ENCODE measurements around the gene FBXW4.

GRCh38 chr10:101573885-101574753 lies 120.9 kb downstream of the FBXW4 start:
- TF ChIP-seq CTCF (IDR thresholded peaks at IDR 0.05) (no peak), POLR2A (IDR thresholded peaks at IDR 0.05) (no peak)

Measured in upper lobe of left lung (tissue), 4 donors.